ENCODE data around the gene MRNIP.
"Not testable (repeated sequence)": the region's sequence is repeated elsewhere in the genome, so short reads cannot be mapped to it uniquely, and the experiment has no call there.

MRNIP gene

GRCh38 chr5:179874536-179875292, 16.1 kb upstream of the MRNIP start:
- no peak for DNase-seq (ENCODE audit: extremely low read depth, low read depth)
- no peak for TF ChIP-seq CTCF (IDR thresholded peaks at IDR 0.05; ENCODE audit: low read depth, low read length)

GRCh38 chr5:179874136-179874535, 15.5 kb upstream of the MRNIP start:
- TF ChIP-seq CTCF (IDR thresholded peaks at IDR 0.05; ENCODE audit: low read depth, low read length): no peak

GRCh38 chr5:179873588-179874110, 15.0 kb upstream of the MRNIP start:
- DNase-seq (ENCODE audit: extremely low read depth, low read depth): no peak

More at GRCh38 chr5:179874136-179874535, 15.5 kb upstream of the MRNIP start:
- no peak for DNase-seq (ENCODE audit: extremely low read depth, low read depth)

GRCh38 chr5:179872828-179873575, 14.4 kb upstream of the MRNIP start:
- DNase-seq (ENCODE audit: extremely low read depth, low read depth): no peak
- no peak for TF ChIP-seq CTCF (IDR thresholded peaks at IDR 0.05; ENCODE audit: low read depth, low read length)

More at GRCh38 chr5:179873588-179874110, 15.0 kb upstream of the MRNIP start:
- no peak for TF ChIP-seq CTCF (IDR thresholded peaks at IDR 0.05; ENCODE audit: low read depth, low read length)

- DNase-seq (ENCODE audit: extremely low read depth, low read depth): no peak
- TF ChIP-seq CTCF (IDR thresholded peaks at IDR 0.05; ENCODE audit: low read depth, low read length): no peak
These were observed 13.6 kb upstream of the MRNIP start for GRCh38 chr5:179872055-179872827.

- DNase-seq (ENCODE audit: extremely low read depth, low read depth): not testable (repeated sequence)
These were observed 12.9 kb upstream of the MRNIP start for GRCh38 chr5:179871533-179871932.

GRCh38 chr5:179870952-179871351, 12.3 kb upstream of the MRNIP start:
- no peak for TF ChIP-seq CTCF (IDR thresholded peaks at IDR 0.05; ENCODE audit: low read depth, low read length)
- DNase-seq (ENCODE audit: extremely low read depth, low read depth): no peak
